Colonic mucosa (tissue), 4 donors: ENCODE data around the gene IRF4. TPM values are rescaled to one million over a fixed set of nuclear protein-coding genes. Genes with fewer than 3 reads are reported as not detected.

ENCODE experiments used
- DNase-seq: peaks from one replicate; pipeline ENCODE4 v3.0.0-alpha.2; 2020
- H3K27ac ChIP-seq: fragments of 200-600 bp; one replicate; pipeline ENCODE4 v1.8.0; 2021
- H3K27me3 ChIP-seq: fragments of 200-600 bp; one replicate; pipeline ENCODE4 v1.8.0; 2021
- H3K36me3 ChIP-seq: fragments of 200-600 bp; one replicate; pipeline ENCODE4 v1.8.0; 2021
- H3K4me1 ChIP-seq: fragments of 200-600 bp; one replicate; pipeline ENCODE4 v1.8.0; 2021; ENCODE audit warnings: mild to moderate bottlenecking
- H3K4me3 ChIP-seq: fragments of 200-600 bp; one replicate; pipeline ENCODE4 v1.8.0; 2021
- H3K9ac ChIP-seq, 2 donors: one replicate each; pipeline ENCODE4 v1.7.0; 2013; ENCODE audit warnings: control low read depth in 2 of 2, low read depth in 2 of 2, low read length in 2 of 2
- H3K9me3 ChIP-seq: fragments of 200-600 bp; one replicate; pipeline ENCODE4 v1.8.0; 2021
- CTCF ChIP-seq: fragments of 200-600 bp; IDR thresholded peaks from one replicate; pipeline ENCODE4 v1.8.0; 2022; ENCODE audit warnings: antibody characterized with exemption, mild to moderate bottlenecking
- intact Hi-C: fragments of 100-400 bp; cut with DNase I; formaldehyde crosslinking; loops from one replicate; pipeline ENCODE4 v1.14.1; 2022
- total RNA-seq, 2 donors: library from RNA; stranded (reverse); fragmentation: NEBNext Ultra II Directional in 1 of 2; extraction: Animal tissue kit (Norgen Biotek cat#: 25700) in 1 of 2; gene quantifications; one replicate each; pipeline ENCODE4 v1.2.1, GENCODE V29; 2021
- donor health status: healthy.
- donor health status: DM: no; HTN: no; CAD: no.
- donor health status: DM: no; HTN: no; CAD: no.

Gene IRF4
- total RNA-seq, 2 donors from 2014 or later: 4.7 to 8.8 TPM

- Histone ChIP-seq H3K4me1 (no peaks in the 10 kb centered on the region), H3K9ac (no peak overlapping the region), H3K27me3 (no peaks in the 10 kb centered on the region), H3K4me3 (no peak overlapping the region), H3K27ac (no peak overlapping the region), H3K36me3 (no peaks in the 10 kb centered on the region), H3K9me3 (no peaks in the 10 kb centered on the region)
- no peak for DNase-seq
- TF ChIP-seq CTCF: no peak
- intact Hi-C loops: no loop called here
Measured at GRCh38 chr6:415087-415486, 23.5 kb downstream of the IRF4 start.

GRCh38 chr6:421211-421610, 29.7 kb downstream of the IRF4 start:
- TF ChIP-seq CTCF: no peak
- H3K9ac ChIP-seq: no peak overlapping the region
- H3K27ac ChIP-seq: no peak overlapping the region
- no peak overlapping the region for H3K4me3 ChIP-seq
- no peaks in the 10 kb centered on the region for H3K4me1 ChIP-seq
- no peak for DNase-seq
- intact Hi-C loops: no loop called here
- H3K9me3 ChIP-seq: no peaks in the 10 kb centered on the region
- no peaks in the 10 kb centered on the region for H3K36me3 ChIP-seq
- no peaks in the 10 kb centered on the region for H3K27me3 ChIP-seq

GRCh38 chr6:422433-423054, 31.0 kb downstream of the IRF4 start:
- no peaks in the 10 kb centered on the region for H3K4me1 ChIP-seq
- no peak overlapping the region for H3K27ac ChIP-seq
- no peaks in the 10 kb centered on the region for H3K9me3 ChIP-seq
- H3K9ac ChIP-seq: no peak overlapping the region
- no peak for DNase-seq
- no peaks in the 10 kb centered on the region for H3K27me3 ChIP-seq
- intact Hi-C loops: no loop called here
- H3K4me3 ChIP-seq: no peak overlapping the region
- no peaks in the 10 kb centered on the region for H3K36me3 ChIP-seq
- TF ChIP-seq CTCF: no peak

- no peaks in the 10 kb centered on the region for H3K4me1 ChIP-seq
- H3K27me3 ChIP-seq: no peaks in the 10 kb centered on the region
- DNase-seq: no peak
- no peak for TF ChIP-seq CTCF
- no peaks in the 10 kb centered on the region for H3K9me3 ChIP-seq
- H3K4me3 ChIP-seq: no peak overlapping the region
- intact Hi-C loops: no loop called here
- no peaks in the 10 kb centered on the region for H3K36me3 ChIP-seq
- no peak overlapping the region for H3K9ac ChIP-seq
- H3K27ac ChIP-seq: no peak overlapping the region
Measured at GRCh38 chr6:423055-423798, 31.7 kb downstream of the IRF4 start.

GRCh38 chr6:423799-424345, 32.3 kb downstream of the IRF4 start:
- Histone ChIP-seq H3K27me3 (no peaks in the 10 kb centered on the region), H3K4me3 (no peak overlapping the region), H3K4me1 (no peaks in the 10 kb centered on the region), H3K27ac (no peak overlapping the region), H3K9me3 (no peaks in the 10 kb centered on the region), H3K9ac (no peak overlapping the region), H3K36me3 (no peaks in the 10 kb centered on the region)
- intact Hi-C loops: no loop called here
- TF ChIP-seq CTCF: no peak
- no peak for DNase-seq
